ENCODE measurements around the gene SGTA. TPM values are rescaled to one million over a fixed set of nuclear protein-coding genes. Genes with fewer than 3 reads are reported as not detected.
"Not testable (repeated sequence)": the region's sequence is repeated elsewhere in the genome, so short reads cannot be mapped to it uniquely, and the experiment has no call there.

SGTA gene
- total and polyA plus RNA-seq, 7 donors = 63.4 to 186 (median 99.1) TPM

DNA sequence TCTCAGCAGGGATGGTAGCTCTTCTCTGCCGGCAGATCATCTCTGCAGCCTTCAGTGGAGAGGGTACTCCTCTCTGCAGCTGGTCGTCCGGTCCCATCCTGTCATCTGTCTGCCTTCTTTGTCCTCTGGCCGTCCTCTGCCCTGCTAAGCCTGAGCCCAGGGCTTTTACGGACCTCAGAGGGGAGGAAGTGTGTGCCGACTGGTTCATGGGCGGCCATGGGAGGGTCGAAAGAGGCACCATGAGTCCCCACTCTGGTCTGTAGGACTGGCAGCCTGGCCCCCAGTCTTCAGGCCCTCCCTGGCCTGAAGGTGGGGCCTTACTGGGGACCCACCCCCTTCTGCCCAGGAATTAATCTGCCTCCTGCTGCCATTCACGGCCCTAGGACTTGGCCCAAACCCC lies 40.6 kb upstream of the SGTA start:
- H3K4me1 ChIP-seq = peaks cover 5% of the 10 kb centered on the region
- no peak overlapping the region for H3K4me3 ChIP-seq
- intact Hi-C loops (cut with DNase I) = no loop called here
- TF ChIP-seq, protein P1, sequence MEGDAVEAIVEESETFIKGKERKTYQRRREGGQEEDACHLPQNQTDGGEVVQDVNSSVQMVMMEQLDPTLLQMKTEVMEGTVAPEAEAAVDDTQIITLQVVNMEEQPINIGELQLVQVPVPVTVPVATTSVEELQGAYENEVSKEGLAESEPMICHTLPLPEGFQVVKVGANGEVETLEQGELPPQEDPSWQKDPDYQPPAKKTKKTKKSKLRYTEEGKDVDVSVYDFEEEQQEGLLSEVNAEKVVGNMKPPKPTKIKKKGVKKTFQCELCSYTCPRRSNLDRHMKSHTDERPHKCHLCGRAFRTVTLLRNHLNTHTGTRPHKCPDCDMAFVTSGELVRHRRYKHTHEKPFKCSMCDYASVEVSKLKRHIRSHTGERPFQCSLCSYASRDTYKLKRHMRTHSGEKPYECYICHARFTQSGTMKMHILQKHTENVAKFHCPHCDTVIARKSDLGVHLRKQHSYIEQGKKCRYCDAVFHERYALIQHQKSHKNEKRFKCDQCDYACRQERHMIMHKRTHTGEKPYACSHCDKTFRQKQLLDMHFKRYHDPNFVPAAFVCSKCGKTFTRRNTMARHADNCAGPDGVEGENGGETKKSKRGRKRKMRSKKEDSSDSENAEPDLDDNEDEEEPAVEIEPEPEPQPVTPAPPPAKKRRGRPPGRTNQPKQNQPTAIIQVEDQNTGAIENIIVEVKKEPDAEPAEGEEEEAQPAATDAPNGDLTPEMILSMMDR (IDR thresholded peaks at IDR 0.05) = no peak
- 72 to 86% (median 73%) methylated on average over 9 of the region's 9 CpGs for WGBS, 3 donors
- ATAC-seq (no peak), DNase-seq (no peak)
- no peaks in the 10 kb centered on the region for H3K27me3 ChIP-seq (ENCODE audit: insufficient read depth in 3 of 3, low read length in 2 of 3)
- H3K27ac ChIP-seq = no peak overlapping the region
- peaks cover 0 to 46% of the 10 kb centered on the region in 2 donors for H3K36me3 ChIP-seq (ENCODE audit: insufficient read depth in 1 of 2, low read depth in 1 of 2)
- H3K9me3 ChIP-seq = no peaks in the 10 kb centered on the region

DNA sequence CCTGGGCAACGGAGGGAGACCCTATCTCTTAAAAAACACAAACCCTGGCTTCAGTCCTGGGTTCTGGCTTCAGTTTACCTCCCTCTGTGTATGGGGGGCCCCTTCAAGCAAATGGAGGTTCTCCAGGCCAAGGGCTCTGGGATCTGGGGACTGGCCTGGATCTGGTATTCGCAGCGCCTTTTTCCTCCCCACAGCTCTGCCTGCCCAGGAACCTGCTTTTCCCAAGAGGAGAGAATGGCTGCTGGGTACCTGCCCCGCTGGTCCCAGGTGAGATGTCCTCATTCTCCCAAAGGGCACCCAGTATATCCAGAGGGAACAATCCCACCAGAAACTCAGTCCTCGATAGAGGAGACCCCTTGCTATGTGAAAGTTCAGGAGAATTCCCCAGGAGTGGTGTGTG lies 39.8 kb upstream of the SGTA start:
- Histone ChIP-seq H3K4me3 (no peak overlapping the region), H3K36me3 (ENCODE audit: insufficient read depth in 1 of 2, low read depth in 1 of 2) (peaks cover 0 to 38% of the 10 kb centered on the region in 2 donors), H3K27ac (no peak overlapping the region), H3K4me1 (peaks cover 5% of the 10 kb centered on the region), H3K9me3 (no peaks in the 10 kb centered on the region), H3K27me3 (ENCODE audit: insufficient read depth in 3 of 3, low read length in 2 of 3) (no peaks in the 10 kb centered on the region)
- TF ChIP-seq, protein P1 (IDR thresholded peaks at IDR 0.05) = no peak
- no peak for DNase-seq
- 87 to 98% (median 94%) methylated on average over 5 of the region's 5 CpGs for WGBS, 3 donors
- ATAC-seq = no peak
- intact Hi-C loops (cut with DNase I) = no loop called here

DNA sequence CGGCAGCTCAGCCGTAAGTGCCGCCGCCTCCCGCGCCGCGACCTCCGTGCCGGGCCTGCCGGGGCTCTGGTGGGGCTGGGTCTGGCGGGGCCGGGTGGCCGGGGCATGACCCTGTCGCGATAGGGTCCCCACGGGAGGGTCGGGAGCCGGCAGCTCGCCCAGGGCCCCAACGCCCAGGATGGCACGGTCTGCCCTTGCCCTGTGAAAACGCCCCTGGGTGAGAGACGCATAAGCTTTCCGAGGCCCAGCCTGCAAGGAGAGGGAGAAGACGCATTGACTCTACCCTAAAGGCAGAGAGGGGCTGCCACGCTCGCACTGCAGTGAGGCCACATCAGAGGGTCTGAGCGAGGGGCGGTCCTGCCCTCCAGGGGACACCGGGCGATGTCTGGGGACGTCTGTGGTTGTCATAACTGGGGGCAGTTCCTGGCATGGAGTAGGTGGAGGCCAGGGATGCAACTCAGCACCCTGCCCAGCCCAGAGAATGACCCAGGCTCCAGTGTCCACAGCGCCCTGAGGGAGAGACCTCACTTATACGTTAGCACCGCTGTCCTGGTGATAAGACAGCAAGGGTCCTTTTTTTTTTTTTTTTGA lies 37.1 kb upstream of the SGTA start:
- peaks cover 0 to 25% of the 10 kb centered on the region in 2 donors for H3K36me3 ChIP-seq (ENCODE audit: insufficient read depth in 1 of 2, low read depth in 1 of 2)
- DNase-seq = no peak
- TF ChIP-seq, protein P1 (IDR thresholded peaks at IDR 0.05) = no peak
- H3K4me3 ChIP-seq = peak overlapping the region; percentile 89
- no peaks in the 10 kb centered on the region for H3K27me3 ChIP-seq (ENCODE audit: insufficient read depth in 3 of 3, low read length in 2 of 3)
- peak in 2 of 4 donors; percentile 5 to 22 for ATAC-seq
- peak overlapping the region; percentile 74 for H3K27ac ChIP-seq
- WGBS, 3 donors = 2 to 3% (median 3%) methylated on average over 30 to 36 of the region's 36 CpGs
- peaks cover 5% of the 10 kb centered on the region for H3K4me1 ChIP-seq
- intact Hi-C loops (cut with DNase I) = no loop called here
- no peaks in the 10 kb centered on the region for H3K9me3 ChIP-seq

DNA sequence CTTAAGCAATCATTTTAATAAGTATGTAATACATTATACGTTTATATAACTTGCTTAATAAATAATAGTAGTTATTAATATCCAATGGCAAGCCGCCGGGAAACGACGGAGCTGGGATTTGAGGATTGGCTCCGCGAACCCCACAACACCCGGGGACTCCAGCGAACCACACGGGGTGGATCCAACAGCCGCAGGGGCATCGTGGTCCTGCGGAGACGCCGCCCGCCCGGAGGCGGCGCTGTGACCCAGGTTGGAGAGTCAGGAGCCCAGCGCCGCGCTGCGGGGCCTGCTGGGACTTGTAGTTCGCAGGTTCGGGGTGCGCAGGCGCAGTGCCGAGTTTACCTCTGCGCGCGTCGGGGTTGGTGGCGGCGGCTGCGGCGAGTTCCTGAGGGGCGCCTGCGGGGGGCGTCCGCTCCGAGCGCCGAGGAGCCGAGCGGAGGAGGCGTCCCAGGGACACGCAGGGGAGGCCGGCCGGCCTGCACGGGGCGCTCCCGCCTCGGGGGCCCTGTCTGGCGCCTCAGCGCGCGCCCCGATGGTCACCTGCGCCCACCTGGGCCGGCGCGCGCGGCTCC lies 36.6 kb upstream of the SGTA start, which contains the start of gene ZNF554:
Gene ZNF554 (plus strand): TSS at position 329 of the 572 bp plus-strand sequence. CDS start 204 bp downstream, at position 533.
- TF ChIP-seq, protein P1 (IDR thresholded peaks at IDR 0.05) = peak; percentile 91
- H3K4me1 ChIP-seq = peaks cover 5% of the 10 kb centered on the region
- no peaks in the 10 kb centered on the region for H3K27me3 ChIP-seq (ENCODE audit: insufficient read depth in 3 of 3, low read length in 2 of 3)
- peak; percentile 97 to 99 for DNase-seq
- no peaks in the 10 kb centered on the region for H3K9me3 ChIP-seq
- peak; percentile 97 to 99 (median 99) for ATAC-seq
- intact Hi-C loops (cut with DNase I) = no loop called here
- 0 to 1% (median 0%) methylated on average over 31 to 64 of the region's 64 CpGs for WGBS, 3 donors
- H3K4me3 ChIP-seq = peak within 1 kb of the TSS; percentile 89
- H3K36me3 ChIP-seq (ENCODE audit: insufficient read depth in 1 of 2, low read depth in 1 of 2) = peaks cover 0 to 27% of the 10 kb centered on the region in 2 donors
- H3K27ac ChIP-seq = peak within 1 kb of the TSS; percentile 74

DNA sequence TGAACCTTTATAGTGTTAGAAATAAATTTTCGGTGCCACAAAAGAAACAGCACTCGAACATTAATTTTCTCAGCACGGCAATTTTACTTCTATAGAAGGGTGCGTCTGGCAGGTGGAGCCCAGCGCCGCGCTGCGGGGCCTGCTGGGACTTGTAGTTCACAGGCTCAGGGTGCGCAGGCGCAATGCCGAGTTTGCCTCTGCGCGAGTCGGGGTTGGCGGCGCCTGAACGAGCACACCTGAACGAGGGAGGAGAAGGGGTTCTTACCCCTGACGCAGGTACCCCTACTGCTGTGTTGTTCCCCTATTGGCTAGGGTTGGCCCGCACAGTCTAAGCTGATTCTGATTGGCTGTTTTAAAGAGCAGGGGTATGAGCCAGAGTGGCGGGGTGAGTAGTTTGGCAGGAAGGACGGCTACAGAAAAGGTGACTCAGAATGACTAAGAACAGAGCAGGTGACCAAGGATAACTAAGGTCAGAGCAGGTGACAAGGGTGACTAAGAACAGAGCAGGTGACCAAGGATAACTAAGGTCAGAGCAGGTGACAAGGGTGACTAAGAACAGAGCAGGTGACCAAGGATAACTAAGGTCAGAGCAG lies 34.3 kb upstream of the SGTA start:
- H3K4me3 ChIP-seq; H3K27ac ChIP-seq; H3K27me3 ChIP-seq (ENCODE audit: insufficient read depth in 3 of 3, low read length in 2 of 3); intact Hi-C loops (cut with DNase I); H3K4me1 ChIP-seq; ATAC-seq; H3K9me3 ChIP-seq; DNase-seq: not testable (repeated sequence)
- WGBS, 3 donors = 71 to 76% (median 76%) methylated on average over 22 of the region's 22 CpGs
- H3K36me3 ChIP-seq (ENCODE audit: insufficient read depth in 1 of 2, low read depth in 1 of 2) = peaks cover 0 to 10% of the 10 kb centered on the region in 2 donors

Data from psoas muscle (tissue), 8 donors.